ENCODE measurements around the gene MRE11.
A peak's percentile ranks its signal among the peaks of the same experiment; 100 is the strongest.
"Not testable (repeated sequence)": the region's sequence is repeated elsewhere in the genome, so short reads cannot be mapped to it uniquely, and the experiment has no call there.

Gene MRE11

DNA sequence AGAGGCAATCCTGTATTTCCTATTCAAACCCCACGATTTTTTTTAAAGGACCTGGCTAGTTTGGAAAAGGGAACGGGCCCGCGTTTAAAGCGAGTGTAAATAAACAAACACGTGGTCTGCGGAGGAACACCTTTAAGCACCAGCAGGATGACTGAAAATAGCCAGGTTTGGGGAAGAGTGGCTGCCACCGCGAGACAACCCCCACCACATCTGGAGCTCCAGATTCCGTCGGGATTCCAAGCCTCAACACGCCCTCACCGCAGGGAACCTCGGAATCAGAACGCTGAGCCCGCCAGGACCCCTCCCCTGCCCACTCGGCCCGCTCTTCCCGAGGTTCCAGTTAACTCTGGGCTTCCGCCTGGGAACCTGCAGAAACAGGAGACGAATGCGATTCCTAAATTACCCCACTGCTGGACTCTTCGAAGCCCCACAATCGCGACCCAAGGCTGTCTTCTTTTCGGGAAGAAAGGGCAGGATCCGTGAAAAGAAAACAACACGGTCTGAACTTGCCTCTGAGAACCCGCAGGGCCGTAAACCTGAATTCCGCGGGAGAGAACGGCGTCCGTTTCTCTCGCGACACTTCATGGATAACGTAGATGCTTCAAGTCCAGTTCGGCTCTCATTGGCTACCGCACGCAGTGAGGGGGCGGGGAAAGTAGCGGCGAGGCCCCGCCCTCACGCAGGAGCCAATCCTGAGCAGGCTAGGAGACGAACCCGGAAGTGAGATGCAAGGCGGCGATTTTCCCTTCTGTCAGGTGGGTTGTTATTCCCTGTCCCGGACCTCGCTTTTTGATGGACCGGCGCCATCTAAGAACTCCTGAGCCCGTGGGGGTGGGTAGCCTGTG lies at the start of gene MRE11, which contains the start of gene ANKRD49:
TSS of gene MRE11 (minus strand) at position 564 of the 845 bp plus-strand sequence. CDS start 1,043 bp downstream, outside the sequence.
TSS of gene ANKRD49 (plus strand) at position 704 of the 845 bp plus-strand sequence. CDS start 2,710 bp downstream, outside the sequence.
- DNase-seq: peak; percentile 93

GRCh38 chr11:94539420-94539819 lies 45.8 kb upstream of the MRE11 start:
- DNase-seq: no peak

- DNase-seq: no peak
Measured at GRCh38 chr11:94537031-94537600, 43.5 kb upstream of the MRE11 start.

DNA sequence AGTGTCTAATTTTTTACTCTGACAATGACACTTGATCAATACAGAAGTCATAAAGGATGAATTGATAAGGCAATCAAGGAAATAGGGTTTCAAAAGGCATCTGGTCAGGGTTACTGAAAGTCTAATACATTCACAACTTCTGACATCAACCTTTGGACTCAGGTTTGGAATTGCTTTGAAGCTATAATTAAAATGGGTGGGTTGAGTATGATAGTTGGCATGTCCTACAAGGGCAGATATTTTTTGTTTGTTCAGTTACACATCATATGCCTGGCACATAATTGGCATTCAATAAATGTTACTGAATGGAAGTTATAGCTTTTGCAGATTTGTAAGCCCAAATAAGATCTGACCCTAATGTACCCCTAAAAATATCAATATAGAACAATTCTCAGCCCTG lies 42.7 kb upstream of the MRE11 start:
- no peak for DNase-seq

DNA sequence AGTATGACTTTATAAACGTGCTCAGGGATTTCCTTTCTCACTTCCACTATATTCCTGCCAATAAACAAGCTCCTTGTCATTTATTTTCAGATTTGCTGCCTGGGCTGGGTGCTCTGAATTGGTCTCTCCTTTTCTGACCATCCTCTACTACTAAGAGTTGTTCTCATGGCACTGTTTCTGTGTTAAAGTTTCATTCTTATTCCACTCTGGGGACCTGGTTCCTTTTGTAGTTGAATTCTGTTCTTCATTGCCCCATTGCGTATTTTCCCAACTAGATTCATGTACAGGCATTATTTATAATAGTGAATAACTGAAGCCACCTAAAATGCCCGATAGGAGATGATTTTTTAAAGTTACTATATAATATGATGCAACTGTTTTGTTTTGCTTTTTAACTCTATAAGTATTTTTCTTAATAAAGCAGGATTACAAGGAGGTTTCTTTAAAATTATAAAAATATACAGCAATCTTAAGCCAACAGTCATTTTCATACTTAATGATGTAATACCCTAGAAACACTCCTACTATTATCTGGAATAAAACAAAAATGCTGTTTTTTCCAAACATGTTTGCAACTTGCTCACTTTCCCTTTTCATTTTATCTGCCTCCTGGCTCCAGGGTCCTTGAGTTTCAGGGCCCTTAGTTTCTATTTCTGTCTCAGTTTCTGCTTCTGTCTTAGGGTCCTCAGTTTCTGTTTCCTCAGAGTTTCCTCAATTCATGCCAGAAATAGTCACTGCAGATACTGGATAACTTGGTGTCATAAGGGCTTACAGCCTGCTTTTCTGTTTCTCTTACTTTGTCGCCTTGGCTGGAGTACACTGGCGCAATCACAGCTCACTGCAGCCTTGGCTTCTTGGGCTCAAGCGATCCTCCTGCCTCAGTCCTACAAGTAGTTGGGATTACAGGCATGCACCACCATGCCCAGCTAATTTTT lies 40.3 kb upstream of the MRE11 start:
- DNase-seq: no peak

DNA sequence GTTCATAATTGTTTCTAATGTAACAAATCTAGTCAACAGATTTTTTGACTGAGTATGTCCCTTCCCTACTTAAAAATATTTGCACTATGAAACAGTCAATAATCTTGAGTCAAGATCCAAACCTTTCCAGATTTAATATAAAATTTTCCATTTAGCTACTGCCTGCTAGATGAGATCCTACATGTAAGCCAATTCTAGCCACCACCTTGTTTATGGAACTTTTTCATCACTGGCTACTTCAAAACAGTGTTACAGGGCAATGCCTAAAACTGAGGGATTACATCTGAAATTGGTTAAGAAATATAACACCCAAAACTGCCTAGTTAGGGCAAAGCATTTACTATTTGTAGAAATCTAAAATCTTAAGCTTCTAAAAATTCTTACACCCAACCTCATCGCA lies 39.6 kb upstream of the MRE11 start:
- DNase-seq: no peak

DNA sequence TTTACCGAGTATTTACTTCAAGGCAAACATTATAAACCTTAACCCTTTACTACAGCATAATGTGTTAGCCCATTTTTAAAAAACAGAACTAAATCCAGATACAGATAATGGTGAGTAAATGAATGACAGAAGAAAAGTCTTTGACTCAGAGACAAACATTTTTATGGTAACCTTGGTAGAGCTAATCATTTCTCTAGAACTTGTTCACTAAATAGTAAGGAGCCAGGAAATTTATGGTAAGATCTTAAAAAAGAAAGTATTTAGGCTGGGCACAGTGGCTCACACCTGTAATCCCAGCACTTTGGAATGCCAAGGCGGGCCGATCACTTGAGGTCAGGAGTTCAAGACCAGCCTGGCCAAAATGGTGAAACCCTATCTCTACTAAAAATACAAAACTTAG lies 38.6 kb upstream of the MRE11 start:
- DNase-seq: no peak

GRCh38 chr11:94528551-94528950 lies 34.9 kb upstream of the MRE11 start:
- no peak for DNase-seq

DNA sequence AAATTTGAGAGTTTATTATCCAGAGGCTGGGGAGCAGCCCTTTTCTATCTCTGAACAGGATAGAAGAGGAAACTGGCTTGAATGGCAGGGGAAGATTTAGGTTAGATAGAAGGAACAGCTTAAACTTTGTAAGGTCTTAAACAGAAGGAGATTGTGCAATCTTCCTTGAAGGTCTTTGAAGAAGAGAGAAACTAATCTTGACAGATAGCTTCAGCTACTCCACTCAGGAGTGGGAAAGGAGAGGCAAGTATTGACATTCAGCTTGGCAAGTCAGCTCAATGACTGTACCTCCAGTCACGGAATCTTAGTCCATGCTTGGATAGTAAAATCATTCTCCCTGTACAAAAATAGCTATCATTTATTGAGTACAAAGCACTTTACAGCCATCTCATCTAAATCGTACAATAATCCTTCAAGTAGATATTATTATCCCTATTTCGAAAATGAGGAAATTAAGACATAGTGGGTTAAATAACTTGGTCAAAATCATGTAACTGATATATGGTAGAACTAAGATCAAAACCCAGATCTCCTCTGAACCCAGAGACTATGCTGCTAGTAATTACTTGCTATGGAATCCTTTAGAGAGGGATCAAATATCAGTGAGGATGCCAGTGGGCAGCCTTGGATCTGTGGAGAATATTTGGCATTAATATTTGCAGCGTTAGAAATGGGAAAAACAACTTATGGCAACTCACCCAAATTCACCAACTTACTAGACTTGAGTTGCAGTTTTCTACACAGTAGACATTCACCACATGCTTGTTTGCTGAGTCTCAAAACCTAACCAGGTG lies 33.2 kb upstream of the MRE11 start:
- DNase-seq: peak; percentile 64

DNA sequence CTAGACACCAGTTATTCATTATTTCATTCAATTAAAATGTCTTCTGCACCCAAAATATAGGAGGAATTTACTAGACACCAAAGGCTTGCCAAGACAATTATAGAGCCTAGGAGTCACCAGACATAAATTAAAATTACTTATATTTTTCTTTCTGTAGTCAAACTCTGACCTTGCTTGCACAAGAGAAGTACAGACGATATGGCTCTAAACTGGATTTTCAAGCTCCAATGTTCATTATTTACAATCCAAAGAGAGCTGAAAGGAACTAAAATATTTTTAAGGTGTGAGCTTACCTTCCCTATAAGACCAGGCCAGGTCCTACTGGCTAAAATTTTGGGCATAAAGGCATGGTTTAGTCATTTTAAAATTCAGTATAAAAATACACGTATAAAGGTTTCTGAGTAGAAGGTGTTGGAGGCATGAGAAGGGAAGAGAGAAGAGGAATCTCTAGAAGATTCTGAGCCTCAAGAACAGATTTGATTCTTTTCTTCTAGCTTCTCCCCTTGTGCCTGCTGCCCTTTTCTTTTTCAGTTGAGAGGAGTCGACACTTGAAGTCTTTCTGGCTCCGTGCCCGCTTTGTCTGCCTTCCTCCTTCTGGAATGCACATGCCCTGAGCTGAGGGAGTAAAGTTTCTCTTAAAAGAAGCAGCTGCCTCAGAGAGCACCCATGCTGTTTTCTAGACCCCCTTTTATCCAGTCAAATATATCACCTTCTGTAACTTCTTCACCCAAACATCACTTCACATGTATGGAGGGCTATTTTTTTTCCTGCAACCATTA lies 32.1 kb upstream of the MRE11 start:
- peak; percentile 70 for DNase-seq

- DNase-seq: no peak
Measured at GRCh38 chr11:94524341-94524740, 30.7 kb upstream of the MRE11 start.

DNA sequence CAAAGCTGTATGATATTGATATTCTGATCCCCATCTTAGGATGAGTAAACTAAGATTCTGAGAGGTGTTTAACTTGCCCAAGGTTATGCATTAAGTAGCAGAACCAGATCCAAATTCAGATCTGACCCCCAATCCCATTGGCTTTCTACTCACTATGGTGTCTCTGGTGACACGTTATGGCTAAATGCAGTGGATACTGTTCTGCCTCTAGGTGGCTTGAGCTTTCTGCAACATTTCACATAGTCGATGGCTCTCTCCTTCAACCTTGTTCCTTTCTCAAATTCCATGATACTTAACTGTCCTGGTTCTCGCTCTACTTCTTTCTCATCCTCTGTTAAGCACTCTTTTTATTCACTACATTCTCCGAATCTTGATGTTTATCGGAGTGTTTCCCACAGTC lies 28.0 kb upstream of the MRE11 start:
- peak; percentile 6 for DNase-seq

GRCh38 chr11:94519478-94520084 lies 25.9 kb upstream of the MRE11 start:
- peak; percentile 17 for DNase-seq

- no peak for DNase-seq
Measured at GRCh38 chr11:94518300-94518699, 24.7 kb upstream of the MRE11 start.

- no peak for DNase-seq
Measured at GRCh38 chr11:94516725-94517124, 23.1 kb upstream of the MRE11 start.

DNA sequence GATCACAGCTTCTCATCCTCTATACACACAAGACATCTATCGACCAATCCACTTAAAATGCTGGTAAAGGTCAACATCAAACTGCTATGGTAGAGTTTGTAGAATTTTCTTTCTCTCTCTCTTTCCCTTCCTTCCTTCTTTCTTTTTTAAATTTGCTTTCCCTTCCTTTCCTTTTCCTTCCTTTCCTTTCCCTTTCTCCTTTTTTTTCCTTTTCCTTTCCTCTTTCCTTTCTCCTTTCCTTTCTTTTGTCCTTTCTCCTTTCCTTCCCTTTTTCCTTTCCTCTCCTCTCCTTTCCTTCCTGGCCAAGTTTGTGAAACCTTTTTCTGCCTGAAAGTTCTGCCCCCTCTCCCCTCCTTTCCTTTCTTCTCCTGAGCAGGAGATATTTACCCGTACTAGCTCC lies 21.8 kb upstream of the MRE11 start:
- DNase-seq: no peak

DNA sequence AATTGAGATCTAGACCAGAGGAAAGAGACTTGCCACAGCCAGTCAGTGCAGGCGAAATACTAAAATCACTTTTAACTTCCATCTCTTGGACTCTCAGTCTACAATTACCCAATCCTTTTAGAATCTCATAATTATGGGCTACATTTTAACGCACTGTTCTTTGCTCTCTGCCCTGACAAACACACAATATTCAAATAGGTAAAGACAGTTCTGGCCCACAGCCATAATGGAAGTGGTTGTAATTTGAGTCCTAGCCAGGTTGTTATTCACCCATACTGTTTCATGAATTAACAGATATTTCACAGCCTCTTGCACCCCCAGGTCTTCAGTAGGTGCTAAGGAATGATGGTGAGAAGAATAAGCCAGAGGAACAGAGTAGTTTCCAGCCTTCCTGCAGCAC lies 19.4 kb upstream of the MRE11 start:
- no peak for DNase-seq

DNA sequence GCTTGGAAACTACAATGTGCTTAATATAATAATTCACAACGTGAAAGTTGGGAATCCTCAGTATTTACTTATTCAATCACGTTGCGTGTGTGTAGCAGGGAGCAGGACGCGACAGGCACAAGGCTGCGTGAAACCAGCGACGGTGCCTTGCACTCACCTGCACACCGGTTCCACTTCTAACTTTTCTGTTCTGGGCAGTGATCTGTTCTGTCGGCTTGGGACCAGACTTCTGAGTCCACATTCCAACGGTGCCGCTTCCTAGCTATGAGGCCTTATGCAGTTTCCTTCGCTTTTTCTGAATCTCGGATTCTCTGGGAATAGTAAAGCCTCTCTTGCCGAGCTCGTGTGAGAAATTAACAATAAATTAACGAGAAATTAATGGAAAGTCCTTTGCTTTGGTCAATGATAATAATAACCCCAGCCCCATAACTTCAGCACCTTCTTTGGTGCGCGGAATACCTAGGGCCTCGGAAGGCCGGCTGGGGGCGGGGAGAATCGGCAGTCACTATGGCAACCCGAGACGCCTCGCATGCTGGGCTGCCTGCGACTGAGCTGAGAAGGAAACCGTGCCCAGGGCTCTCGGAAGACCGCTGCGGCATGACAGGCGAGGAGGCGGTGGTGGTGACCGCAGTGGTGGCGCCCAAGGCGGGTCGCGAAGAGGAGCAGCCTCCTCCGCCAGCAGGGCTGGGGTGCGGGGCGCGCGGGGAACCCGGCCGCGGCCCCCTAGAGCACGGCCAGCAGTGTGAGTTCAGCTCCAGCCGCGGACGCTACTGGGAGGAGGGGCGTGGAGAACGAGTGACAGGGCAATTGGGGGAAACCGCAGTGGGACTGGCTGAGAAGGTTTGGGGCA lies 18.5 kb upstream of the MRE11 start, which contains the start of gene C11orf97:
TSS of gene C11orf97 (plus strand) at position 530 of the 850 bp plus-strand sequence. CDS start at position 598, 68 bp downstream.
- DNase-seq: no peak

GRCh38 chr11:94507485-94507884 lies 13.8 kb upstream of the MRE11 start:
- no peak for DNase-seq

DNA sequence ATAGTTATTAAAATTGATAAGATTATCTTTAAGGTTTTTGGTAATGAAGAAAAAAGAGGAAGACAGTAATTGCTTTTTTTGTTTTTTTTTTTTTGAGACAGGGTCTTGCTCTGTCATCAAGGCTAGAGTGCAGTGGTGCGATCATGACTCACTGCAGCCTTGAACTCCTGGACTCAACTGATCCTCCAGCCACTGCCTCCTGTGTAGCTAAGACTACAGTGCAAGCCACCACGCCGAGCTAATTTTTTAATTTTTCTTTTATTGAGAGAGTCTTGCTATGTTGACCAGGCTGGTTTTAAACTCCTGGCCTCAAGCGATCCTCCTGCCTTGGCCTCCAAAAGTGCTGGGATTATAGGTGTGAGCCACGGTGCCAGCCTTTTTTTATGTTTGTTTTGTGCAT lies 12.9 kb upstream of the MRE11 start:
- not testable (repeated sequence) for DNase-seq

Measured in GF-D8 (cell line).